ENCODE data around the gene PTPRG.

DNA sequence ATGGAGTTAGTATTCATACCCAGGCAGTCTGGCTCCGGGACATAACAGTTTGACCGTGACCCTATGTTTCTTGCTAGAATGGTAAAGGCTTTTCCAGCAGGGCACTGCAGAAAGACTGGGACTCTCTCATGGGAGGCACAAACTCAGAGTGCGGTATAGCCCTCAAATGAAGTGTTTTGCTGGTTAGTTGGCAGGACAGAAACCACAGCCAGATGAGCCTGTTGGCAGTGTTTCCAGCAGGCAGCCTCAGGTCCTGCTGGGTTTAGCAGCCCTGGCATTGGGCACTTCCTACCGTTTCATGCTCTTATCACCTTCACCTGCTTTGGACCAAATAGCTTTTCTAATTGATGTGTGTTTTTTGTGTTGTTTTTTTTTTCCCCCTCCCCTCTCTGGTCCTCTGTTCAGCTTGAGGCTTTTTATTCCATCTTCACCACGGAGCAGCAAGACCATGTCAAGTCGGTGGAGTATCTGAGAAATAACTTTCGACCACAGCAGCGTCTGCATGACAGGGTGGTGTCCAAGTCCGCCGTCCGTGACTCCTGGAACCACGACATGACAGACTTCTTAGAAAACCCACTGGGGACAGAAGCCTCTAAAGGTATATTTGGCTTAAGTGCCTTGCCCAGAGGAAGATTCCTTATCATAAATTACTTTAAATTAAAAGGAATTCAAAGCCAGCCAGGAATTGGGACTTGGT lies 606.3 kb downstream of the PTPRG start:
- TF ChIP-seq, protein P1, sequence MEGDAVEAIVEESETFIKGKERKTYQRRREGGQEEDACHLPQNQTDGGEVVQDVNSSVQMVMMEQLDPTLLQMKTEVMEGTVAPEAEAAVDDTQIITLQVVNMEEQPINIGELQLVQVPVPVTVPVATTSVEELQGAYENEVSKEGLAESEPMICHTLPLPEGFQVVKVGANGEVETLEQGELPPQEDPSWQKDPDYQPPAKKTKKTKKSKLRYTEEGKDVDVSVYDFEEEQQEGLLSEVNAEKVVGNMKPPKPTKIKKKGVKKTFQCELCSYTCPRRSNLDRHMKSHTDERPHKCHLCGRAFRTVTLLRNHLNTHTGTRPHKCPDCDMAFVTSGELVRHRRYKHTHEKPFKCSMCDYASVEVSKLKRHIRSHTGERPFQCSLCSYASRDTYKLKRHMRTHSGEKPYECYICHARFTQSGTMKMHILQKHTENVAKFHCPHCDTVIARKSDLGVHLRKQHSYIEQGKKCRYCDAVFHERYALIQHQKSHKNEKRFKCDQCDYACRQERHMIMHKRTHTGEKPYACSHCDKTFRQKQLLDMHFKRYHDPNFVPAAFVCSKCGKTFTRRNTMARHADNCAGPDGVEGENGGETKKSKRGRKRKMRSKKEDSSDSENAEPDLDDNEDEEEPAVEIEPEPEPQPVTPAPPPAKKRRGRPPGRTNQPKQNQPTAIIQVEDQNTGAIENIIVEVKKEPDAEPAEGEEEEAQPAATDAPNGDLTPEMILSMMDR (conservative IDR thresholded peaks at IDR 0.05; ENCODE audit: low read depth, low read length) = no peak
- TF ChIP-seq EZH2 (IDR thresholded peaks at IDR 0.05; ENCODE audit: borderline replicate concordance, low read depth, low read length, poor library complexity, severe bottlenecking) = no peak
